Stimulated activated CD8-positive, alpha-beta memory T cell treated with anti-CD3 and anti-CD28 coated beads, Interleukin-4, amount 100 ng/mL, for 48 hours (primary cell): ENCODE measurements around the gene TBL1XR1.
A peak's percentile ranks its signal among the peaks of the same experiment; 100 is the strongest.
"Not testable (repeated sequence)": the region's sequence is repeated elsewhere in the genome, so short reads cannot be mapped to it uniquely, and the experiment has no call there.

ENCODE experiments used
- DNase-seq: peaks from one replicate; pipeline ENCODE4 v3.0.0-alpha.2; 2020

TBL1XR1 gene

DNA sequence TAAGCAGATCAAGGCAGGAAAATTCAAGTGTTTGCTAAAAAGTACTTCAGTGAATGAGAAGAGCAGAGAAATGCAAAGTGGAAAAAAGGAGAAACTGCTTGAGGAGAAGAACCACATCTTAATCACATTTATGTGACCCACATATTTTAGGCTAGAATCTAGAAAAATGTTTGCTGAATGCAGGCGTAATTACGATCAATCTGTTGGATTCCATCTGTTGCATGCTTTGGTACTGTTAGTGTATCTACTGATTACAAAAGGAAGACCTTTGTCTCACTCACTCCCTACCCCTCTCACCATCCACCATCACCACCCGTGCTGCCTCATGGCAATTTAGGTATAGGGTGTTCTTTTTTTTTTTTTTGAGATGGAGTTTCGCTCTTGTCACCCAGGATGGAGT lies 9.7 kb upstream of the TBL1XR1 start:
- no peak for DNase-seq

- no peak for DNase-seq
These were observed 6.6 kb upstream of the TBL1XR1 start for GRCh38 chr3:177203689-177204395.

DNA sequence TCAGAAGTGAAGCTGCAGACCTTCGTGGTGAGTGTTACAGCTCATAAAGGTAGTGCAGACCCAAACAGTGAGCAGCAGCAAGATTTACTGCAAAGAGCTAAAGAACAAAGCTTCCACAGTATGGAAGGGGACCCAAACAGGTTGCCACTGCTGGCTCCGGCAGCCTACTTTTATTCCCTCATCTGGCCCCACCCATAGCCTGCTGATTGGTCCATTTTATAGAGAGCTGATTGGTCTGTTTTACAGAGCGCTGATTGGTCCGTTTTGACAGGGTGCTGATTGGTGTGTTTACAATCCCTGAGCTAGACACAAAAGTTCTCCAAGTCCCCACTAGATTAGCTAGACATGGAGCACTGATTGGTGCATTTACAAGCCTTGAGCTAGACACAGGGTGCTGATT lies 5.7 kb upstream of the TBL1XR1 start:
- not testable (repeated sequence) for DNase-seq

- peak; percentile 55 for DNase-seq
These were observed 4.6 kb upstream of the TBL1XR1 start for GRCh38 chr3:177201700-177202397.

DNA sequence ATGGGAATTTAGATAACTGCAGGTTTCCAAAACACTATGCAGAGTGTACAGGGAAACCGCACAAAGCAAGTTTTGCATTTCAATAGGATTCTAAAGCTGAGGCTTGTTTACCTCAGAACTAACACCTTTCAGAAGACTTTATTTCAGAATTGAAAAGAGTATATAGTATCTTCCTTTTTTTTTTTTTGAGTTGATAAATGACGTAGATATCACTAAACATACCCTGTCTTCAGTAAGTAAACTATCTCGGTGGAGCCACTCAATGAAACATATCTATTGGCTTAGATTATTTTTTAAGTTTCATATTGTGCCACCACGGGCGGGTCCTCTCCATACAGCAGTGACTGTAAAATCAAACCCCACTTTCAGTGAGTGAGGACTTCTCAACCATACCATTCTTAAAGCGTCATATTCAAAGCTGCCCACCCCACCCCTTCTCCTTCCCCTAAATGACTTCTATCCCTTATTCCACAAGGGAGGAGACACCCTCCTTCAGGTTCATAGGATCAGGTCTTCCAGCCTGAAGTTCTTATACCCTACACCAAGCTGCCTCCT lies 2.0 kb upstream of the TBL1XR1 start:
- DNase-seq, result no peak

- peak; percentile 65 for DNase-seq
These were observed 612 bp upstream of the TBL1XR1 start for GRCh38 chr3:177197727-177198460.

DNA sequence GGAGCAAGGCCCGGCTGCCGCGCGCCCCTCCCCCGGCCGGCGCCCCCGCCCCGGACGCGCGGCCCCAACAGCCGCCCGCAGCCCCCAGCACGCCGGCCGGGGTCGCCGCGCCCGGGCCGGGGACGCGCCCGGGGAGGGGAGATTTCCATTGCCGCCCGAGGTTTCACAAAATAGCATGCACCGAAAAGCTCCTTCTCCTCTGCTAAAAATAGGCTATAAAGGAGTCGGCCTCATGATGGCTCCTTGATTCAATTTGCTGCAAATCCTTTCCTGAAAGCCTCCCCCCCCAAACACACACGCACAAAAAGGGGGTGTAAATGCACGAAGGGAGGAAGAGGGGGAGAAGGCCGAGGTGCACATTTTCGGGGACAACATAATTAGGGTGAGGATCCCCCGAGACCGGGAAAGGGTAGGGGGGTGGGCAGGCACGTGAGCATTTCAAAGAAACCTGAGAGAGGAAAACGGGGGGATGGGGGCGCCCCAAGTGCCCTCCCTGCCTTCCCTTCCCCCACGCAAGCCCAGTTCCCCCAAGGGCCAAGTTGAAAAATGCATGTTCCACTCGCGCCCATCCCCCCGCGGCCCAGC lies 734 bp downstream of the TBL1XR1 start:
- peak; percentile 67 for DNase-seq

DNA sequence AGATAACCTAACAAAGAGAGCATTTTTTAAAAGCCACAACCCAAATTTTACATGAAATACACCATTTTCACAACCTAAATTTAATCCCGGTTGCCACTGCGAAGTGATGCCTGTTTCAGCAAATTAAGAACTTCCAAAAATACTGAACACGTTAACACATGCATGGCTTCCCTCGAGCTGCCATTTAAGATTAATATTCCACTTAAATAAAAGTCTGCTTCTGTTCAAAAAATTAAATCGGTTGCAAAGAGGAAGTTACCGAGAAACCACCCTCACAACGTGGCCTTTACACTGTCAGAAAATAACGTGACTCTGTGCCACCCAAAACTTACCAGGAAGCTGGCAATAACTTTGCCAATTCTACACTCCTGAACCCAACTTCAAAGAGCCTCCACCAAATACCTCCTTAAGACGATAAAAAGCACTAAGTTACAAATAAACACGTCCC lies 1.2 kb downstream of the TBL1XR1 start:
- no peak for DNase-seq

DNA sequence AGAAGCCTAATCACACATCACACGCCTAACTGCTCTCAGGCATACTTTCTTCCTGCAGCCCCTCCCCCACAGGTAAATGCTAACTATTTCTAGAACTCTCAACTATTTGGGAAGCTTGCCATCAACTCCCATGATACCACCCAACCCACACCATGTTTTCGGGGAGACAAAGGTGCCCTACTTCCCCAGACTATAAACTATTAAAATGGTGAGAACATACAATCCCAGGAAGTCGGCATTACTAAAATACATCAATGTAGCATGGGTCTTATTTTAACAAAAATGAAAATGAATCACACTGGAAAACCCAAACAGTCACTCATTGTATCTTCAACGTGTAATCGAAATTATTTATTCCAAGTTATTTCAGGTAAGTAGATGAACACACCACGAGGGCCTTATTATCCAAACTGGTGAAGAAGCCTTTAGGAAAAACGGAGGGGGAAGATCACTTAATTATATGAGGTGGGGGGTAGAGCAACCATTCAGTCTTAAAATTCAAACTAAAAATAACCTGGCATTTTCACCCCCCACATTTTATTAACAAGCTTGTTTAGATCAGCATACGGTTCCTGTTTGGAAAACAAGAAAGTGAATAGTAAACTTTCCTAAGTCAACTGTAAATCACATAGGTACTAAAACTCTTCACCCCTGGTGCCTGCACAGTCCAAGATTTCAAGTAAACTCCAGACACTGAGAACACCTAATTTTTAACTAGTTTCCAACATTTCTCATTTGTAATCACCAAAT lies 1.9 kb downstream of the TBL1XR1 start:
- peak; percentile 33 for DNase-seq

GRCh38 chr3:177194299-177194698 lies 3.0 kb downstream of the TBL1XR1 start:
- no peak for DNase-seq

GRCh38 chr3:177193688-177194268 lies 3.5 kb downstream of the TBL1XR1 start:
- no peak for DNase-seq

DNA sequence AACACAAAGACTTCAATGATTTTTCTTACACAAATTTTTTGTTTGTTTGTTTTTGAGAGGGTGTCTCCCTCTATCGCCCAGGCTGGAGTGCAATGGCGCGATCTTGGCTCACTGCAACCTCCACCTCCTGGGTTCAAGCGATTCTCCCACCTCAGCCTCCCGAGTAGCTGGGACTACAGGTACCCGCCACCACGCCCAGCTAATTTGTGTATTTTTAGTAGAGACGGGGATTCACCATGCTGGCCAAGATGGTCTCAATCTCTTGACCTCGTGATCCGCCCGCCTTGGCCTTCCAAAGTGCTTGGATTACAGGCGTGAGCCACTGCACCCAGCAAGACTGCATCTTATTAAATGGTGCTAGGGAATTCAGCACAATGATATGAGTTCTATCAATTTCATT lies 4.0 kb downstream of the TBL1XR1 start:
- not testable (repeated sequence) for DNase-seq

GRCh38 chr3:177190756-177191681 lies 6.3 kb downstream of the TBL1XR1 start:
- no peak for DNase-seq

GRCh38 chr3:177190184-177190583 lies 7.1 kb downstream of the TBL1XR1 start:
- DNase-seq, result not testable (repeated sequence)

- DNase-seq, result not testable (repeated sequence)
These were observed 9.0 kb downstream of the TBL1XR1 start for GRCh38 chr3:177188325-177188724.

GRCh38 chr3:177186306-177186705 lies 11.0 kb downstream of the TBL1XR1 start:
- DNase-seq, result no peak

GRCh38 chr3:177185035-177185574 lies 12.2 kb downstream of the TBL1XR1 start:
- DNase-seq, result no peak

GRCh38 chr3:177184602-177185001 lies 12.7 kb downstream of the TBL1XR1 start:
- DNase-seq, result peak; percentile 42

GRCh38 chr3:177182352-177182751 lies 14.9 kb downstream of the TBL1XR1 start:
- no peak for DNase-seq

DNA sequence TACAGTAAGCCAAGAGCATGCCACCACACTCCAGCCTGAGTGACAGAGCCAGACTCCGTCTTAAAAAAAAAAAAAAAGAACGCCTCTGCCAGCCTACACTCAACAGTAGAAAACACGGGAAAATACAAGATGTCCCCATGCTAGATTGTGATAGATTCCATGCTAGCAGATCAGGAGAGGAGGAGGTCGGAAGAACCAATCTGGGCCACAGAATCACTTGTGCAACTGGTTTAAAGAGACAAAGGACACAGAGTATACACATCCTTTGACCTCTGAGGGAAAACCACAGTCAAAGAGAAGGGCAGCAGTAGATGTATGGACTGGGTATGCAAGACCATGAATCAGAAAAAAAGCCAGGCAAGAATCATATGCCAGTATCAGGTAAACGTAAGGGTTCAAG lies 15.9 kb downstream of the TBL1XR1 start:
- no peak for DNase-seq
